MM.1S (cell line): ENCODE measurements around the gene DIPK1B.

Source experiments
- EZH2phosphoT487 ChIP-seq: fragments of 300-600 bp; sonication (generic); IDR thresholded peaks from 2 replicates; pipeline ENCODE4 v1.6.1; 2018; ENCODE audit warnings: antibody characterized with exemption, low read length
- TF ChIP-seq, protein P1 (sequence below): fragments of 300-600 bp; sonication (generic); IDR thresholded peaks from 2 replicates; pipeline ENCODE4 v1.5.1; 2016; ENCODE audit warnings: antibody characterized with exemption, low read length, mixed read lengths

DNA sequence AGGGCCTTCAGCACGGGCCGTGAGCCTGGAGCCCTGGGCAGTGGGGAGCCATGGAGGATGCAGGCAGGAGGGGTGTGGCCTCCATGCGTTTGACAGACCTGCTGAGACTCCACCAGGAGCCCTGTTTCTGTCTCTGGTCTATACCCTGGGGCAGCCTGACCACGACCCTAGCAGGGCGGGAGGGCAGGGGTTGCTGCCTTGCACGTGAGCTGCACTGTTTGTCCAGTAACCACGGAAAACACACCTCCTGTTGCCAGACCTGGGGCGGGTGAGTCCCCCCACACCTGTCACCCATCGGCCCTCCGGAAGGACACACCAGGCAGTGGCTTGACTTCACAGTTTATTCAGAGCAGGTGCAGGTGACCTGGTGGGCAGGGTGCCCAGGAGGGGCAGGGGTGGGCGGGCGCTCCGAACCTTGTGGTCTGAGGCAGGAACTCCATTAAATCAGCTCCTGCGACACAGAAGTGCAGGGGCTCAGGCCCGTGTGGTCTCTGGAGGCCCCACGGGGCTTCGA is 41.7 kb downstream of the DIPK1B start:
- TF ChIP-seq, protein P1, sequence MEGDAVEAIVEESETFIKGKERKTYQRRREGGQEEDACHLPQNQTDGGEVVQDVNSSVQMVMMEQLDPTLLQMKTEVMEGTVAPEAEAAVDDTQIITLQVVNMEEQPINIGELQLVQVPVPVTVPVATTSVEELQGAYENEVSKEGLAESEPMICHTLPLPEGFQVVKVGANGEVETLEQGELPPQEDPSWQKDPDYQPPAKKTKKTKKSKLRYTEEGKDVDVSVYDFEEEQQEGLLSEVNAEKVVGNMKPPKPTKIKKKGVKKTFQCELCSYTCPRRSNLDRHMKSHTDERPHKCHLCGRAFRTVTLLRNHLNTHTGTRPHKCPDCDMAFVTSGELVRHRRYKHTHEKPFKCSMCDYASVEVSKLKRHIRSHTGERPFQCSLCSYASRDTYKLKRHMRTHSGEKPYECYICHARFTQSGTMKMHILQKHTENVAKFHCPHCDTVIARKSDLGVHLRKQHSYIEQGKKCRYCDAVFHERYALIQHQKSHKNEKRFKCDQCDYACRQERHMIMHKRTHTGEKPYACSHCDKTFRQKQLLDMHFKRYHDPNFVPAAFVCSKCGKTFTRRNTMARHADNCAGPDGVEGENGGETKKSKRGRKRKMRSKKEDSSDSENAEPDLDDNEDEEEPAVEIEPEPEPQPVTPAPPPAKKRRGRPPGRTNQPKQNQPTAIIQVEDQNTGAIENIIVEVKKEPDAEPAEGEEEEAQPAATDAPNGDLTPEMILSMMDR = no peak
- TF ChIP-seq EZH2phosphoT487 = no peak
